Vagina (tissue), 2 donors: ENCODE data around the gene ATP11C. TPM values are rescaled to one million over a fixed set of nuclear protein-coding genes. Genes with fewer than 3 reads are reported as not detected.

Source experiments
- DNase-seq, 2 donors: peaks; one replicate each; pipeline ENCODE4 v3.0.0-alpha.2; 2017; ENCODE audit errors: extremely low spot score in 2 of 2
- H3K27ac ChIP-seq: fragments of 200-600 bp; sonication (generic); one replicate; pipeline ENCODE4 v1.5.1; 2019
- H3K27me3 ChIP-seq: fragments of 200-600 bp; sonication (generic); one replicate; pipeline ENCODE4 v1.5.1; 2019
- H3K36me3 ChIP-seq, 2 donors: fragments of 200-600 bp; sonication (generic); one replicate each; pipeline ENCODE4 v1.5.1; 2017 to 2019
- H3K4me1 ChIP-seq: fragments of 200-600 bp; sonication (generic); one replicate; pipeline ENCODE4 v1.5.1; 2019
- H3K4me3 ChIP-seq, 2 donors: fragments of 200-600 bp; sonication (generic); 1 replicate in 1 of 2; 2 replicates in 1 of 2; pipeline ENCODE4 v1.5.1; 2016 to 2019
- H3K9me3 ChIP-seq: fragments of 200-600 bp; sonication (generic); one replicate; pipeline ENCODE4 v1.5.1; 2019
- POLR2A ChIP-seq, 2 donors: fragments of 450-650 bp; IDR thresholded peaks; one replicate each; pipeline ENCODE4 v1.6.1; 2017; ENCODE audit warnings: antibody characterized with exemption in 2 of 2, mild to moderate bottlenecking in 2 of 2, moderate library complexity in 2 of 2
- POLR2AphosphoS5 ChIP-seq, 2 donors: sonication (generic); formaldehyde crosslinking; IDR thresholded peaks; one replicate each; pipeline ENCODE4 v1.9.0; 2017; ENCODE audit warnings: antibody characterized with exemption in 2 of 2, mild to moderate bottlenecking in 2 of 2, low read depth in 1 of 2; ENCODE audit not compliant: insufficient read depth in 1 of 2
- intact Hi-C: fragments of 100-400 bp; cut with DNase I; formaldehyde crosslinking; loops from one replicate; pipeline ENCODE4 v1.15.1; 2023
- total RNA-seq: library from RNA; depleted of rRNA; stranded (reverse); fragments of >200 nt; gene quantifications from one replicate; pipeline ENCODE4 v1.2.3, GENCODE V29; 2016
- TF ChIP-seq, protein P1 (sequence below), 3 experiments: fragments of 450-650 bp in 2 of 3; fragments of 200-600 bp in 1 of 3; sonication (generic) in 1 of 3; IDR thresholded peaks; one replicate each; pipeline ENCODE4 v1.5.1; 2017 to 2019; ENCODE audit warnings: antibody characterized with exemption in 3 of 3, mild to moderate bottlenecking in 2 of 3, moderate library complexity in 2 of 3

ATP11C gene
- total RNA-seq, 1 donor from 2014 or later, result 24.1 TPM

DNA sequence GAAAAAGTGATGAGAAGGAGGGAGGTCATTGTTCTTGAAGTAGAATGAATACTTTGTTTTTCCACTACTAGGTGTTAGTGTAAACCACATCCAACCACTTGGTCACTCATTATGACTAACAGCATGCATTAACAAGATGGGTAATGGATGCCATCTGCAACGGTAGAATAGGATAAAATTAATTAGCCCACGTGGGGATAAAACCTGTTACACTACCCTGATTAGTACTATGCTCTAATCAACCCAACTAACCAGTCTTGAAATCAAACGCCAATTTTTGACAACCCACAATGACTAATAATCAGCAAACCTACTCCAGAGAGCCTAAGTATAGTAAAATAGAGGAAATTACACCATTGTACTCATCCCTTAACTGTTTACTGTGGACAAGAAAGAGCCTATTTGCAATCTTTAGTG, 131.4 kb downstream of the ATP11C start:
- Histone ChIP-seq H3K27me3 (no peaks in the 10 kb centered on the region), H3K9me3 (no peaks in the 10 kb centered on the region), H3K27ac (no peak overlapping the region), H3K4me1 (no peaks in the 10 kb centered on the region), H3K4me3 (no peak overlapping the region), H3K36me3 (no peaks in the 10 kb centered on the region)
- DNase-seq, result no peak
- no peak for TF ChIP-seq POLR2AphosphoS5 (IDR thresholded peaks at IDR 0.05; ENCODE audit: insufficient read depth in 1 of 2, low read depth in 1 of 2)
- TF ChIP-seq, protein P1, sequence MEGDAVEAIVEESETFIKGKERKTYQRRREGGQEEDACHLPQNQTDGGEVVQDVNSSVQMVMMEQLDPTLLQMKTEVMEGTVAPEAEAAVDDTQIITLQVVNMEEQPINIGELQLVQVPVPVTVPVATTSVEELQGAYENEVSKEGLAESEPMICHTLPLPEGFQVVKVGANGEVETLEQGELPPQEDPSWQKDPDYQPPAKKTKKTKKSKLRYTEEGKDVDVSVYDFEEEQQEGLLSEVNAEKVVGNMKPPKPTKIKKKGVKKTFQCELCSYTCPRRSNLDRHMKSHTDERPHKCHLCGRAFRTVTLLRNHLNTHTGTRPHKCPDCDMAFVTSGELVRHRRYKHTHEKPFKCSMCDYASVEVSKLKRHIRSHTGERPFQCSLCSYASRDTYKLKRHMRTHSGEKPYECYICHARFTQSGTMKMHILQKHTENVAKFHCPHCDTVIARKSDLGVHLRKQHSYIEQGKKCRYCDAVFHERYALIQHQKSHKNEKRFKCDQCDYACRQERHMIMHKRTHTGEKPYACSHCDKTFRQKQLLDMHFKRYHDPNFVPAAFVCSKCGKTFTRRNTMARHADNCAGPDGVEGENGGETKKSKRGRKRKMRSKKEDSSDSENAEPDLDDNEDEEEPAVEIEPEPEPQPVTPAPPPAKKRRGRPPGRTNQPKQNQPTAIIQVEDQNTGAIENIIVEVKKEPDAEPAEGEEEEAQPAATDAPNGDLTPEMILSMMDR (IDR thresholded peaks at IDR 0.05), result no peak
- no peak for TF ChIP-seq POLR2A (IDR thresholded peaks at IDR 0.05)
- intact Hi-C loops, result no loop called here

DNA sequence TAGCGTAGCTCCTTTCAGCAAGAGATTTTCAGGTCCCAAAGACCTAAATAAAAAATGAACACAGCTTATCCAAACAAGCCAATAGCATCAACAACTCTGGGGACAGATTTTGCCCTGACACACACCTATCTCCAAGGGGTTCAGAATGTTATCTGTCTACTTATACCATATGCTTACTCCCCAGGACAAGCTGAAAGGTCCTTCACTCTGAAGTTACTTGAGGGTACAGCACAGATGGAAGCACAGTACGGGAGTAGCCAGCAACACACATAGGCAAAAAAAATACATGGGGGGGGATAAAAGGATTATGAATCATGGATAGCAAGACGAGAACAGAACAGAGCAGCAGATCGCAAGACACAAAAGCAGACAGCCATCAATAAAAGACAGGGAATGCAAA, 134.2 kb downstream of the ATP11C start:
- H3K4me3 ChIP-seq, result no peak overlapping the region
- DNase-seq, result no peak
- H3K9me3 ChIP-seq, result no peaks in the 10 kb centered on the region
- TF ChIP-seq, protein P1 (IDR thresholded peaks at IDR 0.05), result no peak
- TF ChIP-seq POLR2A (IDR thresholded peaks at IDR 0.05) (no peak), POLR2AphosphoS5 (IDR thresholded peaks at IDR 0.05; ENCODE audit: insufficient read depth in 1 of 2, low read depth in 1 of 2) (no peak)
- peaks cover 0 to 3% of the 10 kb centered on the region in 2 donors for H3K36me3 ChIP-seq
- intact Hi-C loops, result no loop called here
- H3K27ac ChIP-seq, result no peak overlapping the region
- no peaks in the 10 kb centered on the region for H3K27me3 ChIP-seq
- H3K4me1 ChIP-seq, result no peaks in the 10 kb centered on the region

DNA sequence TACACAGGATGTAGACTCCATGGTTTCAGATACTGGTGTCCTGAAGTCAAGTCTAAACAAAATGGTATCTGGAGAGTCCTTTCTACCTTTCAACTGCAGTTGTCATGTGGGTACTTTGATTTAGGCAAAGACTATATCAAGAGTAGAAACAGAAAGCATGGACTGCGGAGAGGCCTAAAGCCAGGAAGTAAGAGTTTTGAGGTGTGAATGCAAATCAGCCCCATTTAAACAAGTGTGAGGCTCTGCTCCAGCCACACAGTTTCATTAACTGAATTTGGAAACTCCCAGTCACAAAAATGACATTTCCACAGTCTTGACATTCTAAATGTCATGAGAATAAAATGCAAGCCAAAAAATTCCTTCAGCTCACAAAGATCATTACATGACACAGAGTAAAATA, 137.7 kb downstream of the ATP11C start:
- no peak overlapping the region for H3K27ac ChIP-seq
- DNase-seq, result no peak
- H3K4me1 ChIP-seq, result no peaks in the 10 kb centered on the region
- H3K4me3 ChIP-seq, result no peak overlapping the region
- H3K9me3 ChIP-seq, result no peaks in the 10 kb centered on the region
- TF ChIP-seq, protein P1 (IDR thresholded peaks at IDR 0.05), result no peak
- TF ChIP-seq POLR2AphosphoS5 (IDR thresholded peaks at IDR 0.05; ENCODE audit: insufficient read depth in 1 of 2, low read depth in 1 of 2) (no peak), POLR2A (IDR thresholded peaks at IDR 0.05) (no peak)
- no peaks in the 10 kb centered on the region for H3K27me3 ChIP-seq
- intact Hi-C loops, result no loop called here
- H3K36me3 ChIP-seq, result peaks cover 0 to 3% of the 10 kb centered on the region in 2 donors

DNA sequence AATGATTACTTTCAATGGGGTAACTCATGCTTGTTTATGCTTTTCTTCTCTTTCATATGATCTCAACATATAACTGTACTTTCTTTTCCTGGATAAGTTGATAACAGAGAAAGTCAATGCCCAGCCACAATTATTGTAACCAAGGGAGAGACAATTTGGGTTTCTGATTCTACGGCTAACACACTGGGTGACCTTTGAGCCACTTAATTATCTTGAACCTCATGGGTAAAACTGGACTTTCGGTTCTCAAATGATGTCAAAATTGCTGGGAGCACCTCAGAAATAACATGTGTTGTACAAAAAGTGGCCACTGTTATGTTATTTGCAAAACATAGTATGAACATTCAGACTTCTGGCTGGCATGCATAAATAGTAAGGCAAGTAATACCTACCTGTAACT, 145.3 kb downstream of the ATP11C start:
- Histone ChIP-seq H3K4me1 (no peaks in the 10 kb centered on the region), H3K9me3 (no peaks in the 10 kb centered on the region), H3K27me3 (no peaks in the 10 kb centered on the region), H3K4me3 (no peak overlapping the region), H3K36me3 (no peaks in the 10 kb centered on the region), H3K27ac (no peak overlapping the region)
- no peak for DNase-seq
- TF ChIP-seq POLR2A (IDR thresholded peaks at IDR 0.05), result no peak
- no peak for TF ChIP-seq POLR2AphosphoS5 (IDR thresholded peaks at IDR 0.05; ENCODE audit: insufficient read depth in 1 of 2, low read depth in 1 of 2)
- TF ChIP-seq, protein P1 (IDR thresholded peaks at IDR 0.05), result no peak
- intact Hi-C loops, result no loop called here

DNA sequence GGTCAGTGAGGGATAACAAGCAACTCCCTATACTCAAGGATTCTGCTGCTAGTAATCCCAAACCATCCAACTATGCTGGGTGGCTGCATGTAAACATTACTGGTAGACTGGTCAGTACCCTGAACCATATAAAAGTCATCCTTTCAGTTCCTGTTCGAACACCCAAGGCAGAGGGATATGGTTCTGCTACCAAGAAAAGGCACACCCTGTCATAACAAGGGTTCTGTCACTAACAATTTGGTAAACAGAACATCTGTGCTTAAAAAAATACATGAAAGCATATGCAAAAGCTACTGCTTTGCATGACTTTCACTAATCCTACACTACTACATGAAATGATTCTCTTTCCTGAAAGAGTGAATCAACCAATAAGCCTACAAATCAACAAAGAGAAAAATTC, 148.0 kb downstream of the ATP11C start:
- H3K9me3 ChIP-seq, result no peaks in the 10 kb centered on the region
- H3K27ac ChIP-seq, result no peak overlapping the region
- no peak for DNase-seq
- no peak overlapping the region for H3K4me3 ChIP-seq
- H3K27me3 ChIP-seq, result no peaks in the 10 kb centered on the region
- TF ChIP-seq, protein P1 (IDR thresholded peaks at IDR 0.05), result no peak
- TF ChIP-seq POLR2A (IDR thresholded peaks at IDR 0.05) (no peak), POLR2AphosphoS5 (IDR thresholded peaks at IDR 0.05; ENCODE audit: insufficient read depth in 1 of 2, low read depth in 1 of 2) (no peak)
- intact Hi-C loops, result loop anchor here (5.0 kb wide), 1 partner anchor 498 kb away; no protein-coding TSS in a partner anchor
- no peaks in the 10 kb centered on the region for H3K4me1 ChIP-seq
- H3K36me3 ChIP-seq, result no peaks in the 10 kb centered on the region
